HG03095 (cell line): ENCODE data around the gene CCDC71L.

Experiments
- ATAC-seq: cut with Tn5 transposase; IDR thresholded peaks from one replicate; pipeline ENCODE4 v1.9.1; 2021; ENCODE audit warnings: moderate library complexity; ENCODE audit not compliant: unreplicated experiment

CCDC71L gene

DNA sequence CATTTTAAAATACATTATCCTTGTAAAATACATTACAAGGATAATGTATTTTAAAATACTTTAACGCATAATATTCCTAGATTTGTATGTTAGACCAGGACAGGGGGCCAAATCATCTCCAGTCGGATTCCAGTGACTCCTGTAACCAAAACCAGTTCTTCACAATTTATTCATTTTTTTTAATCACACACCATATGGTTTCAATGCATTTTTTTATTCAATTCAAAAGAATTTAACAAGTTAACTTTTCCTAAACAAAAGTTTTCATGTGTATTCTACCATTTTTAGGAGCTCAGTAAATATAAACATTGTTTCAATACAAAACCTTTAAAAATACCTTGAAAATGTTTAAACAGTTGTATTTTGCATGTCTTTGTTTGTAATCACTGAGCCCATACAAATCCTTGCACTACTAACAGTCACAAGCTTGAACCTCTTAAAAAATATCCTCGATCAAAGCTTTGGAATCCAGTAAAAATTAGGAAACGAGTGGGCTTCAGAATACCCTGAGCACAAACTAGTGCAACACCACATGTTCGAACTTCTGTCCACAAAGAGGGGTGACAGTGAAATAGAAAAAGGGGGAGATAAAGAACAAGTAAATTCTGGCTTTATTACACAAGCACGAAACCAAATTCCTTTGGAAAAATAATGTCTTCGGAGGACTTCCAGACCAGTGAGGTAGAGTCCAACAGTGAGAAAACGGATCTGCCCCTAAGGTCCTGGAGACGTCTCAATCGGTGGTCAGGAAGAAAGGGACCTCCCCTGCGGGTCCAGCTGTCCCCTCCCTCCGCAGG lies 1.6 kb downstream of the CCDC71L start:
- no peak for ATAC-seq

DNA sequence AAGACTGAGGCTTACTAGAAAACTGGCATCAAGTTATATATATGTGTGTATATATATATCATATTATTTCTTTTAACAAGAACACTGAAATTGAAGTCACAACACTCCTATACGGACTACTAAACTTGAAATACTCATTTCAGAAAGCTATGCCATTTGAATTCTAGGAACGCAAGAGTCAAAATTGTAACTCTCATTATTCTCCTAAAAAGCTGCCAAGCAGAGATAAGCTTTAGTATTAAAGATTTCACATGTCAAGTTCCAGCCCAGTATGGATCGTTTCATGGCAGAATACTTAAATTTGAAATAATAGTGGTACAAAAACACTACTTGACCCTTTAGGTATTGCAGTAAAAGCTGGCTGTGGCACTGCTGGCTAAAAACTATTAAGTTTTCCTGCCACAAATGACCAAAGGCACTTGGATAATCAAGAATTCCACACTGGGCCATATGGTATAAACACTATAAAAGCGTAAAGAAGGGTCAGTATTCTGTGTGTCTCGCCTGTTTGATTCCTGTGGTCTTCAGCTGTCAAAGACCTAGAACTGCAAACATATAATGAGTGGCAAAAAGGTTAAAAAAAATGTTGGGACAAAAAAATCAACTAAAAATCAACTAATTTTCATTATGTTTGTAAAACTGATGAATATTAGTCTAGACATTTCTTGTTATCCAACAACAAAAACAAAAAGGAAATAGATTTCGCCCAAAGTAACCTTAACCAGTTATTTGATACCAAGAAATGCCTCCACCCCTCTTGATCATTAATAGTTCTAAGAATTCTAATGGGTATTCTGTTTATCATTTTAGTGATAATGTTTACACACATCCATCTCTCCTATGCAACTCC lies 2.4 kb downstream of the CCDC71L start:
- no peak for ATAC-seq

DNA sequence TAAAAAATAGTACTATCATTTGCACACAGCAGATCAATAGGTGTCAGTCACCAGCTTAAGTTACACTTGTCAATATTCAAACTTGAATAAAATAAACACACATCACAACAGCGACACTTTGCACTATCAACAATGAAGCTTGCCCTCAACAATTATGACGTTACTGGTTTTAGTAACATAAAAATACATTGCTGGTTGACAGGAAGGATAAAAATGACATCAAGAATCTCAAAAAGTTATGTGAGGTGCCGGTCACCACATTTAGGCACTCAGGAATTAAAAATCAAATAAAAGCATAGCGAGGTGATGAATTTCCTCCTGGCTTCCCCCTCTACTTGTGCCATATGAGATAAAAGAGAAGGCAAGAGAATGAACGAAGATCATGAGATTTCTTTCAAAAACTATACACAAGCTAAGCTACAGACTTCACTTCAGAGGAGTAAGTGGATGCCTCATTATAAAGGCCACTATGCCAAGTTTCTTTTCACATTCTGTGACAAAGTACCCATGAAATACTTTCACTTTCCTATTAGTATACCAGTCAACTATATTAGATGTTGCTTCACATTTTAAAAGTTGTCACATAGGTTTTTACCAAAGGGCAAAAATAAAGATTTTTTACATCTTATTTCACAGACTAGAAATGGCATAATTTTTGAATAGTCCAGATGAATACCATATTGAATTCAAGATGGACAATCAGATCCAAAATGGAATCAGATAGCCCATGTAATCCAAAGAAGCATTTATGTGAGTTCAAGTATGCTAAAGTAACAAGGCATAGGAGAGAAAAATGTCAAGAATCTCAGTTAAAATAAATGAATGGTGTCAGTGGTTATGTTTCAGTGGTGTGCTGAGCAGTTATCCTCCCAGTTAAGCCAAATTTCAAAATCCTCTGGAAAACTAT lies 3.6 kb downstream of the CCDC71L start:
- no peak for ATAC-seq

DNA sequence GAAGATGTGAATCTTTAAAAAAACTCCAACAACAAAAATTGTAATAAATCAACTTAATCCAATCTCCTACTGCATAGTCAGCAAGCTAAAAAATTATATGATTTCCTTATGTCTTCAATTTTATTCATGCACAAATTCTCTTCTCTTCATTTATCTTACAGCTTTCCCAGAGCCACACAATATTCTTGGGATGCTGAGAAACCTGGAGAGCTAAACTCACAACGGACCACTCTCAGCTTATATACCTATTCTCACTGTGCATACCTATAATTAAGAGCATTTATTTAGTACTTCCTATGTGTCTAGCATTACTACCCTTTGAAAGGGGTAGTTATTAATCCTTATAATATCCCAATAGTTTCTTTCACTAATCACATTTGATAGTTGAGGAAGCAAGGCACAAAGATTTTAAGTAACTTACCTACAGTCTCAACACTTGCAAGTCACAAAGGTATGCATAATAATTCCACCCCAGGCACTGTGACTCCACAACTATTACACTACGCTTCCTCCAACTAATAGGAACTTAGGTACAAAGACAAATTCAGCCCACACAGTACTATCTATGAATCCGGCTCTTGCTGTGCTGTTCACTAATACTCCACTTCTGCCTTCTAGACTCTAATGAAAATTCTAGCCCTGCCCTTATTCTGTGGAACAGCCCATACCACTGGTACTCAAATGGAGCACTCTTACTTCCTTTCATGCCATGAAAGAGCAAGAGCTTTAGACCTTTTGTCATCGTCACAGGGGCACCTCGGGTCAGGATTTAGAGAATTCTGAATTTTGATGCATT lies 5.1 kb downstream of the CCDC71L start:
- ATAC-seq = no peak

DNA sequence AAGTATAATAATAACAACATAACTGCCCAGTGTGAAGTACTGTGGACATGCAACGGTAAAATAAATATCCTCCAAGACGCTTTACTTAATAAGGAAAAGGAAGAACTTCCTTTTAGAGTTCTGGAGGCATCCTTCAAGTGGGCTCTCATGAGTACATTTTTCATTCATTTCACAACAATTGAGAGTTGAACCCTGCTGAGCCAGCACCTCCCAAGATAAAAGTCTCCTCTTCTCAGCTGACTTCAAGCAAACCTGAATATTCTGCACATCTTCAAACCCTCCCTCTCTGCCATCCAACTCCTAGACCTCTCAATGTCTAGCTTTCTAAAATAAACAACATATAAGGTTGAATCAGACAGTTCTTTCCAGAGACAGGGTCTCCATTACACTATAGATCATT lies 7.5 kb downstream of the CCDC71L start:
- no peak for ATAC-seq

DNA sequence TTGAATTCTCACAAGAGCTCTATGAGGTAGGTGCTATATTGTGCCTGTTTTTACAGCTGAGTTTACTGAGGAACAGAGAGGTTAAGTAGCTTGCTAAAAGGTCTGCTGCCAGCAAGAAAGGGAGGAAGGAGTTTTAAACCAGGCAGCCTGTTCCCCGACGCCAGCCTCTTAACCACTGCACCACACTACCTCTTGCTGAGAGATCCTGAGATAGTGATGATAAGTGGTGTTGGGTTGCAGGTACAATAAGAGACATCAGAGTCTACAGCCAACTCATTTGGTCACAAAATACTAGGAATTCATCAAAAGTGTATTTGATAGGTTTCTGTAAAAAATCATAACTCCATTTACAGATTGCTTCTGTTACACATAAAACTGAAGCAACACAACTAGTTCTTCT lies 8.0 kb downstream of the CCDC71L start:
- no peak for ATAC-seq

DNA sequence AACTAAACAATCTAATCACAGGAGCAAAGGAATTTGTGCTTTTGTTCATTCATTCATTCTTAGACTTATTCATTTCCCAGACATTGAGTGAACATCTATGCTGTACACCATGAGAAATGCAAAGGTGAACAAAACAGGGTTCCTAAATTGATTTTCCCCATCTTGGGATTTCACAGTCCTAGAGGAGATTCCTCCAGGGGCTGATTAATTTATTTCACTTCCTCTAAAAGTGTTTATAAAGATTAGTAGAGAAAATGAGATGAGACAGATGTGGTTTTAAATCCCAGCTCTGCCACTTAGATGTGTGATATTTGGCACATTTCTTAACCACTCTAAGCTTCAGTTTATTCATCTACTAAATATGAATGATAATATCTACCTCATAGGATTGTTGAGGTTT lies 8.9 kb downstream of the CCDC71L start:
- no peak for ATAC-seq

DNA sequence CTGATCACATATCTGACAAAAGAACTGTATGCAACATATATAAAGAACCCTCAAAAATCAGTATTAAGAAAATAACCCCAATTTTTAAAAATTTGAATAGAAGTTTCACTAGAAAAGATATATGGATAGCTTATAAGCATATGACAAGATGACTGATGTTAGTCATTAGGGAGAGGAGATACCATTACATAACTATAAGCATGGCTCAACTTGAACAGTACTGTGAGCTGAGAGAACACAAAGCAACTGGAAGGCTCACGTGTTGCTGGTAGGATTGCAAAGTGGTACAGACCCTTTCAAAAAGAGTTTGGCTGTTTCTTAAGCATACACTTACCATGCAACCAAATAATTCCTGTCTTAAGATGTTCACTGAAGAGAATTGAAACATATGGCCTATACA lies 14.7 kb downstream of the CCDC71L start:
- no peak for ATAC-seq

DNA sequence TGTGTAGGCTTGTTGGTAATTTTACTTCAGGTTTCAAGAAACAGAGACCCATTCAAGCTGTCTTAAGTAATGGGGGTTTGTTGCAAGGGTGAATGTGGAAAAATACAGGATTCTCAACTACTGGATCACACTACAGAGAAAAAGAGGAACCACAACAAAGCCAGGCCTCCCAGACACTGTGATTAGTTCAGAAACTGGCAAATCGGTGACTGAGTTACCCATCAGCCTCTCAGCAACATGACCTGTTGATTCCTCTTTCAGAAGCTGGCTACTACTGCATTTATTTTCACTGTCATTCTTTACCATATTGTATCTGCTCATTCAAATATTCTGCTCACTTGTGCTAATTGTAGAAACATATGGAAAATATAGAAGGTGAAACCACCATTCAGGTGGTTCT lies 16.0 kb downstream of the CCDC71L start:
- ATAC-seq = no peak

DNA sequence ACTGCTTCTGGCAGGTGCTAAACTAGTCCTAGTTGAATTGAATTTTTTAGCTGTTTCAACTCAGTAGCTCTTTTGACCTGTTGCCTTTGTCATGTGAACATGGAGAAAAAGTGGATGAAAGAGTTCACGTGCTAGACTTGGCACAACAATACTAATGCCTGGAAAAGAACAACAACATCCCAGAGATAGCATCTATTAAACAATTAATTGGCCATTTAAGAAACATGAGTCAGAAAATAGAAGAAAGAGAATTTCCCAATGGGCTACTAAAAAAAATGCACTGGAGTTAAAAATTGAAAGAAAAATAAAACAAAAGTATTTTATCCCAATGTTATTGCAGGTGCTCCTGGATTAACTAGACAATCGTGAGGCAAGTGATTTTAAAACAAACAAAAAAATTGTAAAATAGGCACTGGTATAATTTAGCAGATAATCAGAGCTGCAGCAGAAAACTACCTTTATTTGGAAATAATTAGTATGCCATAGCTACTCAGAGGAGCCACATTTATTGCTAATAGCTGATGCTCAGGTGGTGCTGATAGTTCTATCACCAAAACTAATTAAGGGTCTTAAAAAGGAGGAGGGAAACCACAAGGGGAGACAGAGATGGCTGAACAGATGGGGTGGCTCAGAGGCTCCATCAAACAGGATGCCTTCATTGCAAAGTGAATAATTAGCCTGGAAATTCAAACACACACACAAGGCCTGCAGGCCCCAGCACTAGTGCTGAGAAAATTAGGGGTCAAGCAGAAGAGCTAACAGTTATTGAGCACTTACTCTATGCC lies 17.6 kb downstream of the CCDC71L start:
- no peak for ATAC-seq

DNA sequence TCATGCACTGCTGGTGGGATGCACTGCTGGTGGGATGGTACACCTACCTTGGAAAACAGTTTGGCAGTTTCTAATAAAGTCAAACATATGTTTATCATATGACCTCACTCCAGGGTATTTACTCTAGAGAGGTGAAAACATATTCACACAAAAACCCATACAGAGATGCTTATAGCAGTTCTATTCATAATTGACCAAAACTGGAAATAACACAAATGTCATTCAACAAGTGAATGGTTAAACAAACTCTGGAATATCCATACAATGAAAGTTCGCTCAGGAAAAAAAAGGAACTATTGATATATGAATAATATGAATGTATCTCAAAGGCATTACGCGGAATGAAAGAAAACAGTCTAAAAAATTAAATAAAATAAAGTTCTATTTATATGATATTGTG lies 19.5 kb downstream of the CCDC71L start:
- no peak for ATAC-seq

DNA sequence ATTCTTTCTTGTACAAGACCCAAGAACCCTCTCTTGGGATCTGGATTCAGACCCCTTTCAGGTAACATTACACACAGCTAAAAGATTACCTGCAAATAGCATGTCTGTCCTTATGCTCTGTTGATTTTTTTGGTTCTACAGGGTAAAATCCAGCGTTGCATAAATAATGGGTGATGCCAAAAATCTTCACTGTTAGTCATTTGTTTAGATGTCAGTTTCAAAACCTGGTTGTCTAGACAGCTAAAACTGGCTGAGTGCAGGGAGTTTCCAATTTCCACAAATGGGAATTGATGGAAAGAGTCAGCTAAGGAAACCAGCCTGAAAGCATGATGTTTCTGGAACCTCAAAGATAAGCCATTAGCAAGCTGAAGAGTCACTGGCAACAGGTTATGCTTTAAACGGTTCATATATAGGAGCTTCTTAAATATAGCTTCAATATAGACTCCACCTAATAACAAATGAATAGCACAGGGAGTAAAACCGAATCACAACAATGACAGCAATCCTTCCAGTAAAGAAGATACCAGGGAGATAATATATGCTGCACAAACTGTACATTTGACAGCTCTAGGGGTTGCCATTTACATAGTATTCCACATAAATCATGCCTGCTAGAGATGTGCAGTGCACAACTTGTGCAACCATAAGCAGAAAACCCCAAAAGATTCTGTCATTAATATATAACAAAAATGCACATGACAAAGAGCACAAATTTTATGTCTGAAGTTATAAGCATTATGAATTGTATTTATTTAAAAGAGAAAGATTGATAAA lies 20.4 kb downstream of the CCDC71L start:
- ATAC-seq = no peak

DNA sequence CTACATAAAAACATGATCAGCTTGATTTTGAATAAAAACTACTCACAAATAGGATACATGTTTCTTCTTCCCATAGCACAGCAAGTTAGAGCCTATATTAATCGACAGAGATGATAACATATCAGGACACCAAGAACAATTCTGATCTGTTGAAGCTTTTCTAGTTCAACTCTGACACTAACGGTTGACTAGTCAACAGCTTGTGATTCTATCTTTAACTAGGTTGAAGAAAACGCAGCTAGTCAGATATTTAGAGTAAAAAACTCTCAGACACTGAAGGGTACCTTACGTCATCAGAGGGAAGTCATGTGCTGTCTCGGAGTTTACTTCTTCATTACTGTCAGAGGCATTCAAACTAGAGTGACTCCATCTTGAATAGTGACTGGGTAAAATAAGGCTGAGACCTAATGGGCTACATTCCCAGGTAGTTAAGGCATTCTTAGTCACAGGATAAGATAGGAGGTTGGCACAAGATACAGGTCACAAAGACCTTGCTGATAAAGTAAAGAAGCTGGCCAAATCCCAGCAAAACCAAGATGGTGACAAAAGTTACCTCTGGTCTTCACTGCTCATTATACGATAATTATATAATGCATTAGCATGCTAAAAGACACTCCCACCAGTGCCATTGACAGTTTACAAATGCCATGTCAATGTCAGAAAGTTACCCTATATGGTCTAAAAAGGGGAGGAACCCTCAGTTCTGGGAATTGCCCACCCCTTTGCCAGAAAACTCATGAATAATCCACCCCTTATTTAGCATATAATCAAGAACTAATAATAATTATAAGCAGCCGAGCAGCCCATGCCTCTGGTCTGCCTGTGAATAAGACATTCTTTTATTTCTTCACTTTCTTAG lies 21.3 kb downstream of the CCDC71L start:
- ATAC-seq = no peak

DNA sequence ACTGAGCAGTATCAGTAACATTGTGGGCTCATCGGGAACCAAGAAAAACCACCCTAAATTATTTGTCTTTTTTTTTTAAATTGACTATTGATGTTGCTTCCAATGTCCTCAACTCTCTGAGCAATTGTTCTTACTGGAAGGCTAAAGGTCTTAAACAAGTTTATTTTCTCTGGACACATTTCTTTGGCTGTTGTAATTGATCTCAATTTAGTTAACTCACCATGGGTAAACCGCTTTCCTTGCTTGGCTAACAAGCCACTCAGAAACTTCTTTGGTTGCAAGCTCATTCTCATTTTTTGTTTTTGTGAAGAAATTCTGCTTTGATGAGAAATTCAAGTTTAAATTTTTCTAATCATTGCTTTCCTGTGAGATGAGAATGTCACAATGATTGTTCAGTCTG lies 25.5 kb downstream of the CCDC71L start:
- no peak for ATAC-seq

DNA sequence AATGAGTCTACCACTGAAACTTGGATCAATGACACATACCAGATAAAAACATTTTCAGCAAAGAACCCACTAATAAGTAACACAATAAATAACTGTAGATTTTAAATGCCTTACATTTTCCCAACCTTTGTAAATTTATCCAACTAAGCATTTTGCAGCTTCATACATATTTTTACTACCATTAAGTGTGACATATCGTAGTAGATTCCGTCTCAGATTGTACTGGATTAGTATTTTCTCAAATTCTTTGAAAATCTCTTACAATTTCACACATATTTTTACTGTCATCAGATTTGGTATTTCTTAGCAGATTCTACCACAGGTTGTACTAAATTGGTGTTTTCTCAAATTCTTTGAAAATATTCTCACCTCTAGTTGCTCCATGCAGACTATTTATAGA lies 26.0 kb downstream of the CCDC71L start:
- no peak for ATAC-seq

DNA sequence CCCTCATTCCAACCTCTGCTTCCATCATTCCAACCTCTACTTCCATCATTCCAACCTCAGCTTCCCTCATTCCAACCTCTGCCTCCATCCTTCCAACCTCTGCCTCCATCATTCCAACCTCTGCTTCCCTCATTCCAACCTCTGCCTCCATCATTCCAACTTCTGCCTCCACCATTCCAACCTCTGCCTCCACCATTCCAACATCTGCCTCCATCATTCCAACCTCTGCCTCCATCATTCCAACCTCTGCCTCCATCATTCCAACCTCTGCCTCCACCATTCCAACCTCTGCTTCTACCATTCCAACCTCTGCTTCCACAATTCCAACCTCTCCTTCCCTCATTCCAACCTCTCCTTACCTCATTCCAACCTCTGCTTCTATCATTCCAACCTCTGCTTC lies 30.3 kb downstream of the CCDC71L start:
- ATAC-seq = no peak

DNA sequence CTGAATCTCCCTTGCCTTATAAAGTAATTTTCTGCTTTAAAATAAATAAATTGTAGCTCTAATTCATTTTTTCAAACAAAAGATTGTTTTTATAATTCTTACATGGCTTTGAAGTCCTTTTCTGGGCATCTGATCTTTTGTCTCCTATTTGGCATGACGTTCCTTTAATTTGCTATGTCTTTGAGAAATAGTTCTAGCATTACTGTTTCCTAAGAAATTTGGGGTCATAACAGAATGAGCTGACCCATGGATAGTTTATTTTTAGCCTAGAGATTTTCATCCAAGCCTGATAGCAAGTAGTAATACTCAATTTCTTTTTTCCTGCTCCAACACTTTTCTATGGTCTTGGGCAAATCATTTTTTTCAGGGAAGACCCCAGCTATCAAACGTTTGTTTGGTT lies 31.4 kb downstream of the CCDC71L start:
- ATAC-seq = no peak
